ENCODE results near the gene R3HDM2.
"Not testable (repeated sequence)": the region's sequence is repeated elsewhere in the genome, so short reads cannot be mapped to it uniquely, and the experiment has no call there.

R3HDM2 gene

DNA sequence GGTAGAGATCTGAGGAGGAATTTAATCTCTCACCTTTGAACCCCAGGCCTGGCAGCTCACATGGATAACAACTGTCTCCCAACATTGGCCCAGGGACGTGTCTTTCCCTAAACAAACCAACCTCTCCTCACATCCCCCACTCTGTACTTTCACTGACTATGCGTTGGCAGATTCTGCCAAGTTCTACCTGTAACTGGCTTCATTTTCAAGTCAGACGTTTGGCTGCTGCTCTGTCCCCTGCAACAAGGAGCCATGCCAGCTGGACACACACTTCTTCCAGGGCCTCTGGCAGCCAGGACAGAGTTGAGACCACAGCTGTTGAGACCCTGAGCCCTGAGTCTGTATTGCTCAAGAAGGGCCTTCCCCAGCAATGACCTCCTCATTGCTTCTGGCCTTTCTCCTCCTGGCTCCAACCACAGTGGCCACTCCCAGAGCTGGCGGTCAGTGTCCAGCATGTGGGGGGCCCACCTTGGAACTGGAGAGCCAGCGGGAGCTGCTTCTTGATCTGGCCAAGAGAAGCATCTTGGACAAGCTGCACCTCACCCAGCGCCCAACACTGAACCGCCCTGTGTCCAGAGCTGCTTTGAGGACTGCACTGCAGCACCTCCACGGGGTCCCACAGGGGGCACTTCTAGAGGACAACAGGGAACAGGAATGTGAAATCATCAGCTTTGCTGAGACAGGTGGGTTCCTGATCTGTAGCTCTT, 3.8 kb upstream of the R3HDM2 start, which contains the start of gene INHBC:
Gene INHBC, plus strand, starts transcription at position 268 of the 707 bp plus-strand sequence. Its CDS starts 103 bp downstream, at position 371.
- H3K4me3 ChIP-seq (ENCODE audit: low read depth, low read length): no peak within 1 kb of the TSS
- TF ChIP-seq CTCF (IDR thresholded peaks at IDR 0.05; ENCODE audit: borderline replicate concordance, insufficient read depth, low read depth, low read length): no peak

GRCh38 chr12:57433370-57433769, 2.5 kb upstream of the R3HDM2 start:
- TF ChIP-seq CTCF (IDR thresholded peaks at IDR 0.05; ENCODE audit: borderline replicate concordance, insufficient read depth, low read depth, low read length): no peak

DNA sequence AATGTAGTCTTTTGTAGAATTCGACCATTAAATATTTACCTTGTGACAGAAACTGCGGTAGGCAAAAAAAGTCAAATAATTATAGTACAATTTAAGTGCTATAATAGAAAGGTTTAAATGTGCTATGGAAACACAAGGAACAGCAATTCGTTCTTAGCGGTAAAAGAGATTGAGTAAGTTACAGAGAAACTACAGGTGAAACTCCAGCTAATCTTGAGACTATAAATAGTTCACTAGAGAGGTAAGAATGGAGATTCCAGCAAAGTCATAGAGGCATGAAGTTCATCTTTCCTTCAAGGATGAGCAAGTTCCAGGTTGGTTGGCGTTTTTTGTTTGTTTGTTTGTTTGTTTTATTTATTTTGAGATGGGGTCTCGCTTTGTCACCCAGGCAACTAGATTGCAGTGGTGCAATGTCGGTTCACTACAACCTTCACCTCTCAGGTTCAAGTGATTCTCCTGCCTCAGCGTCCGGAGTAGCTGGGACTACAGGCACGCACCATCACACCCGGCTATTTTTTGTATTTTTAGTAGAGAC, 878 bp upstream of the R3HDM2 start:
- no peak for TF ChIP-seq CTCF (IDR thresholded peaks at IDR 0.05; ENCODE audit: borderline replicate concordance, insufficient read depth, low read depth, low read length)

More at GRCh38 chr12:57433370-57433769, 2.5 kb upstream of the R3HDM2 start:
- H3K4me3 ChIP-seq (ENCODE audit: low read depth, low read length): no peak overlapping the region

GRCh38 chr12:57430112-57430930, 522 bp downstream of the R3HDM2 start:
- TF ChIP-seq CTCF (IDR thresholded peaks at IDR 0.05; ENCODE audit: borderline replicate concordance, insufficient read depth, low read depth, low read length): no peak
- H3K4me3 ChIP-seq (ENCODE audit: low read depth, low read length): peak overlapping the region; percentile 69

More for the DNA sequence above, 878 bp upstream of the R3HDM2 start:
- H3K4me3 ChIP-seq (ENCODE audit: low read depth, low read length): no peak overlapping the region

GRCh38 chr12:57429473-57430111, 1.3 kb downstream of the R3HDM2 start:
- peak overlapping the region; percentile 69 for H3K4me3 ChIP-seq (ENCODE audit: low read depth, low read length)
- no peak for TF ChIP-seq CTCF (IDR thresholded peaks at IDR 0.05; ENCODE audit: borderline replicate concordance, insufficient read depth, low read depth, low read length)

DNA sequence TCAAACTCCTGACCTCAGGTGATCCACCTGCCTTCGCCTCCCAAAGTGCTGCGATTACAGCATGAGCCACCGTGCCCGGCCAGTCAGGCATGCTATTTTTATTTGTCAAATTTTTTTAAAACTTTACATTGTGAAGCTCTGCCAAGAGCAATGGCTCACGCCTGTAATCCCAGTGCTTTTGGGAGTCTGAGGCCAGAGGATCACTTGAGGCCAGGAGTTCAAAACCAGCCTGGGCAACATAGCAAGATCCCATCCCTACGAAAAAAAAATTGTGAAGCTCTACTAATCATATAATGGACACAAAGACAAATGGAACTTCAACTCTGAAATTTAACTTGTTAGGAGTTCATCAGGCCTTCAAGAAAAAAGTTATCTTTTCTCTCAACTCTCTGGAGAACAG, 1.9 kb downstream of the R3HDM2 start:
- no peak overlapping the region for H3K4me3 ChIP-seq (ENCODE audit: low read depth, low read length)
- no peak for TF ChIP-seq CTCF (IDR thresholded peaks at IDR 0.05; ENCODE audit: borderline replicate concordance, insufficient read depth, low read depth, low read length)

DNA sequence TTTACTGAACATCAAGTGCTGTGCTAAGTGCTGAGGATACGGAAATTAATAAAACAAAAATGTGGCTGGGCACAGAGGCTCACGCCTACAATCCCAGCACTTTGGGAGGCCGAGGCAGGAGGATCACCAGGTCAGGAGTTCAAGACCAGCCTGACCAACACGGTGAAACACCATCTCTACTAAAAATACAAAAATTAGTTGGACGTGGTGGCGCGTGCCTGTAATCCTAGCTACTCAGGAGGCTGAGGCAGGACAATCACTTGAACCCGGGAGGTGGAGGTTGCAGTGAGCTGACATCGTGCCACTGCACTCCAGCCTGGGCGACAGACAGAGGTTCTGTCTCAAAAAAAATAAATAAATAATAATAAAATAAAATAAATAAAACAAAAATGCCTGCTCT, 3.9 kb downstream of the R3HDM2 start:
- not testable (repeated sequence) for H3K4me3 ChIP-seq (ENCODE audit: low read depth, low read length)

Measured in GM12875 (cell line).